ENCODE measurements around the gene UNC5A. TPM values are rescaled to one million over a fixed set of nuclear protein-coding genes. Genes with fewer than 3 reads are reported as not detected.

UNC5A gene
- polyA plus RNA-seq, 1 donor = 1.1 TPM

DNA sequence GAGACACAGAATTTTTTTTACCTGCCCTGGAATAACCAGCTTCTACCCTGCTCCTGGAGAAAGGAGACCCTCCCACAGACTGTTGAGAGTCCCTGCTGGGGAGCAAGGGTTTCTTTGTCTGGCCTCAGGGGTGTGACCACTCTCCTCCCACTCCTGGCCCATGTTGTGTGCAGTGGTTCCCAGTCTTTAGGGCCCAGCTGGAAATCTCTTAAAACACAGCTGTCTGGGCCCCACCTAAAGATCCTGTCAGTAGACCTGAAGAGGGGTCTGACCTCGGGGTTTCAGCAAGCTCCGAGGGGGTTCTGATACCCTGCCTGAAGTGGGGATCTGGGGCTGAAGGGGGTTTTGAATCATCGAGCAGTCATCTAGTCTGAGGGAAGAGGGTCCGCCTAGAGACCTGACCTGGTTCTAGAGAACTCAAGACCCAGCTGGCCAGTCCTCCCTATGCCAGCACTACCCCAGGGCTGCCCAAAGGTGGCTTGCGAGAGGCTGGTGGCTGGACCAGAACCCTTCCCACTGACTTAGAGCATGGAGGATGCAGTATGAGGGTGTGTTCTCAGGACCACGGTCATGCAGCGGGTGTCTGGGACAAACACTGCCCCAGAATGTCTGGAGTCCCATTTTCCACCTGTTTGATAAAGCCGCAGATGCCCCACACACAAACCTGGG lies 8.1 kb upstream of the UNC5A start:
- DNase-seq = no peak

DNA sequence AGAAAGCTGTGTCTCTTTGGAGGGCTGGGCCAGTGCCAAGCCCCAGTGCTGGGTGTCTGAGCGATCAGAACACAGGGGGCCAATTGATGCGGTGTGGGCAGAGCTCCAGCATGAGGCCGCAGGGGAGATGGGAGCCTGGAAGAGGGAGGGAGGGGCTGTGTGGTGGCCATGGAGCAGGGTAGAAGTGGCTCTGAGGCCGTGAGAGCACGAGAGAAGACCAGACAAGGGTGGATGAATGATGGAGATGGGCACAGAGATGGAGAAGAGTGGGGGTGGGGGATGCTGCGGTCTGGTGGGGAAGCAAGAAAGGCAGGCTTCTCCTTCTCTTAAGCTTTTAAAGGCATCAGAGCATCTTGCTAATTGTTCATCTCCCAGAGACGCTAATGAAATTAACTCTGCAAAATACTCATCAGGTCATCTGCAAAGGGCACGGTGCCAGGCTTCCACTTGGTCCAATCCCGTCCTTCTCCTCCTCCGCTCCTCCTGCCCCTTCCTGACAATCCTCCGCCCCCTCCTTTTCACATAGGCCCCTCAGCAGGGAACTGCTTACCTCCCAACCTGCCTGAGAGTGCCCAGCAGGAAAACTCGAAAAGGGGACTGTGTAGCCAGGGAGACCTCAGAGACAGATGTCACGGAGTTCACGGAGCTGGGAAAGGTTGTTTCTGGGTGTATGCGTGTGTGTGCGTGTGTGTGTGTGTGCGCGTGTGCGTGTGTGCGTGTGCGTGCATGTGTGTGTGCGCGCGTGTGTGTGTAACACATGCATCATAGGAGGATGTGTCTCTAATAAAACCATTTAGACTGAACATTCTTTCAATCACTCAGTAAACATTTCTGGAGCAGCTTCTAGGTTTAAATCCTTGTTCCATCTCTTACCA lies 7.1 kb upstream of the UNC5A start:
- no peak for DNase-seq

DNA sequence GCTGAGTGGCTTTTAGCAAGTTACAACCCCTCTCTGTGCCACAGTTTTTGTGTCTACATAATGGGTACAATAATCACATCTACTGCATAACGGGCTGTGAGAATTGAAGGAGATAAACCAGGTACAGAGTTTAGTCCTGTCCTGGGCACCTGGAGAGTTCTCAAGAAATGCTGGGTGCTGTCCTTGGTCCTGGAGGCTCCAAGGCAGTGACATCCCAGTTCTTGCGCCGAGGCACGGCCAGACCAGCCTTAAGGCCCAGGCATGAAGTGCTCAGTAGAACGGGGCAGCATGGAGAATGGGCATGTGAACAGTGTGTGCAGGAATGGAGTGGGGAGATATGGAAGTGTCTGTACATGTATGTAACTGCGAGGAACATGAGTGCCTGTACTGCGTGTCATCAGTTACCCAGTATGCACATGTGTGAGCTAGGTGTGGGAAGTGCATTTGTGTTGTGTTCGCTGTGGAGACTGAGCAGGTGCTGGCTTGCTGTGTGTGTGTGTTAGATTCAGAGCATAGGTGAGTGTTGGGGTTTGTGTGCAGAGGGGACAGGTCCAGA lies 6.3 kb upstream of the UNC5A start:
- DNase-seq = no peak

DNA sequence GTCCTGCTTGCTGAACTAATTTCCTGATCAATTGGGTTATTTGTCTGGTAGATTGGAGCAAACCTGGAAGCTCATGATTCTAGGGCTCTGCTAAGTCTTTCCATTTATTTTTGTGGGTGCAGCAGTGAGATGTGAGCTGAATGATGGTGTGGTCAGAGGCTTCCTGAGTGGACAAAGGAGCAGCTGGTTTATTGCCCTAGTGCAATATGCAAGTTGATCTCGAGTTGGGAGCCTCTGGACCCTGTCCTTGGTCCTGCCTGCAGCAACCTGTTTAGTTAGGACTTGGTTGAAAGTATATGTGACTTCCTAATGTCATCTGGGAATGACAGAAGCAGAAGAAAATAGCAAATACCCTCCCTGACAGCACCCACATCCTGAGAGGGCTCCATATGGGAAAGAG lies 4.2 kb upstream of the UNC5A start:
- no peak for DNase-seq

DNA sequence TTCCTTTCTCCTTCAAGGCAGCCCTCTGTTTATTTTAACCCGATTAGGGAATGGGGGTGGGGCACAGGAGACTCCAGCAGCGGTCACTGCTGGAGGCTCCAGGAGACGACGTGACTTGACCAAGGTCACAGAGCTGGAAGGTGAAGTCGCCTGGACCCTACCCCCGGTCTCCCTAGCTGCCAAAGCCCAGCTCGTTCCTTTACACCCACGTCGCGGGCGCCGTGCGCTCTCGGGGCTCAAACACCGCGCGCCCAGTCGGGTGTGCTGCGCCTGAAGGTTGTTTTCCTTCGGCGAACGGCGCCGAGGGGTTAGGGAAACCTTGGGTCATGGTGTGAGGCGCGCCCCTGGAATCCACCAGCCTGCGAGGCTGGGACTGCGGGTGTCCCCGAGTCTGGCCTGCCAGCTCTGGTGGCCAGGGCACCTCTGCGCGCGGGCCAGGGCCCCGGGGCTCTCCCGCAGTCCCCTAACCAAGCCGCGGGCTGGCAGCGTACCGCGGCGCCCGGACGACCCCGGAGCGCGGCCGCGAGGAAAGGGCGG lies 747 bp upstream of the UNC5A start:
- DNase-seq = no peak

DNA sequence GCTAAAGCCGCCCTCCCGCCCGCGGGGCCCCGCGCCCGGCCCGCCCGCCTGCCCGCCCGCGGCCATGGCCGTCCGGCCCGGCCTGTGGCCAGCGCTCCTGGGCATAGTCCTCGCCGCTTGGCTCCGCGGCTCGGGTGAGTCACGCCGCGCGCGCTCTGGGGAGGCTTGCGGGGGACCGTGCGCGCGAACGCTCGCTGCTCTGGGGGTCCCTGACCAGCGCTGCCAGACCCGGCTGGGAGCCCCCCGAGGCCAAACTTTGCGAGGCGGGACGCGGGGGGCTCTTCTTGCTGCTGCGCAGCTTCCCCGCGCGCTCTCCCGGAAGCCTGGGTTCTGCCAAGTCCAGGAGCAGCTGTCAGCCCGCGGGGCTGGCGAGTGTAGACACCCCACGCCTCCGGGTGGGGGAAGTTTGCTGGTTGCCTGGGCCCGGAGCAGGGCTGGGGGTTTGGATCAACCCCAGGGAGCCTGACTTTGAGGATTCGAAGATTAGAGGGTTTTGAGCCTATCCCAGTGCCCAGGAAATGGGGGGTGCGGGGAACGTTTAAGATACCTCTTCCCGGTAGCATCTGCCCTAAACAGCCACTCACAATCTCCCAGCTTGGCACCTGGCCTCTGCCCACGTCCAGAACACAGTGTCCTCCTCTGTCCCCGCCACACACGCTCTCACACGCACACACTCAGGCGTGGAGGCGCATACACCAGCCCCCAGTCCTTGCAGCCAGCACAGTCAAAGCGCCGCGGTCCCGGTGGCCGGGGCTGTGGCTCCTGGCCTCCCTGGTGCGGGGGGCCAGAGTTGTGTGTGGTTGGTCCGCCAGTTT lies 535 bp downstream of the UNC5A start:
- no peak for DNase-seq

DNA sequence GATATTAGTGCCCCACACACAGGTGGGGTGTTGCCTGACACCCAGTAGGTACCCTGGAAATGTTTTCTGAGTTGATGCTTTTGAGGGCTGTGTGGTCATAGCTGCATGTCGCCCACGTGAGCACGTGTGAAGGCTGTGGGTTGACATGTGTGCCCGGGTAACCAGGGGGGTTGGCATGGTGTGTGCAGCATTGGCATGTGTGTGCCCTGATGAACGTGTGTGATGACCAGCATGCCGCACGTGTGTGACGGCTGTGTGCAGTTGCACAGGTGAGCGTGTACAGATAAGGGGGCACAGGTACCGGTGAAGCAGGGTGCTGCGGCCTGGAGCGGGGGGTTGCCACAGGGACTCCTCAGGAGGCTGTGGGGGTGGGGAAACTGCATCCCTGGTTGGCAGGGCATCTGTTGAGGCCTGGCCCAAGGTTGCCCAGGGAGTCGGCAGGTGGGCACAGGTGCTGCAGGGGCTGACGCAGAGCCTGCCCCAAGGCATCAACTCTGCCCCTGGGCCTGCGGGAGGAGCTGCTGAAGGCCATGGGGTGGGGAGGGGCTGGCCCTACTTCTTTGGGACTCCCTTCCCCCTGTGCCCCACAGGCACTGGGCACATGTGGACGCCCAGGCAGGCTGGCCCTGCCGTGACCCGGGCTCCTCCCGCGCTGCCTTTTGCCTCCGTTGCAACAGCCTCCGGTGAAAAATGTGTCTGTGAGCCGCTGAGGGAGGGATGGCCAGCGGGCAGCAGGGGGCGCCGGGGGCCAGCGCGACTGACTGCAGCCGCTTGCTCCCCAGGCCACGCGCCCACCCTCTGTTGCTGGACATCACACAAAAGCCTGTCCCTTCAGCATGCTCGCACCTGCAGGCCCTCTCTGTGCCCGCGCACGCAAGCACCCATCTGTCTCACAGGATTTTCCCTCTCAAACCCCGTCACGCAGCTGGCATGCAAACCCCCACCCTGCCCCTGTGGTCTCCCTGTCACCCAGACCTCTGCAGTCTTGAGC lies 2.2 kb downstream of the UNC5A start:
- DNase-seq = no peak

DNA sequence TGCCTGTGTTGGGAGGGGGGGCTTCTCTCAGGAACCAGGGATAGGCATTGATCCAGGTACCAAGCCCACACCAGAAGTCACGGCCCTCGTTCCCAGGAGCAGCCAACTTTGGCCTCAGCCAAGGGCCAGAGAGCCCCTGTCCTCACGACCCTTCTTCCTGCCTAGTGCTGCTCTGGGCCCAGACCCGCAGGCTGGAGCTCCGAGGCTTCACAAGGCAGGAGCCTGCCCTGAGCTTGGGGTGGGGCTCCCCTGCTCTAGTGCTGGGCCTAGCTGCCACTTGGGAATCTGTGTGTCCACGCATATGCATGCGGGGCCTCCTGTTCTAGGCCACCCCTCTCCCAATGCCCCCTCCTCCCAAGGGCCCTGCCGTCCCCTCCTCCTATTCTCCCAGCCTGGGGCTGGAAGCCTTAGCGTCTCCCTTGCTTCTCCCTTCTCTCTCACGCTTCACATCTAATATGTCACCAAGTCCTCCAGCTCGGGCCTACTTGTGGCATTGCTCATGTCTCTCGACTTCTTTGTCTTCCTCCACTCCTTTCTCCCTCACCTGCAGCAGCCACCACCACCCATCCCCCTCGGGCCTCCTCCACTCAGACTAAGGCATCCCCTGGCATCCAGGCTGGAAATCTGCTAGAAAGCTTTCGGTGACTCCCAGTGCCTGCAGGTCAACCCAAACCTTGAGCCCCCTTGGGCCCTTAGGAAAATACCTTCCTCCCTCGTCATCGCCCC lies 3.4 kb downstream of the UNC5A start:
- DNase-seq = no peak

DNA sequence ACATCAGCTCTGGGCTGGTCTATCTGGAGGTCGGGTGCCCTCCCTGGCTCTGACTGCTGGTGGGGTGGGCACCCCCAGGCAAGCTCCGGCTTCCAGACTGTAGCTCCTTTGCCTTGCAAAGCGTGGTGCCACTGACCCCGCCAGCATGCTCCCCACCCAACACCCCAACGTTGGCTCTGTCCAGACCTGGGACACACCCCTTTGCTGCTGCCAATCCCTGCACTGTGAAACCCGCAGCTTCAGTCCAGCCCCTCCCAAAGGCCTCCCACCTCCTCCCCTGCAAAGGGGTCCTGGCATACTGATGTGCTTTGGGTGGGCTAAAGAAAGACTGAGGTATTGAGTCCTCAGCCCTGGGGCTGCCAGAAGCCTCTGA lies 3.9 kb downstream of the UNC5A start:
- DNase-seq = no peak

DNA sequence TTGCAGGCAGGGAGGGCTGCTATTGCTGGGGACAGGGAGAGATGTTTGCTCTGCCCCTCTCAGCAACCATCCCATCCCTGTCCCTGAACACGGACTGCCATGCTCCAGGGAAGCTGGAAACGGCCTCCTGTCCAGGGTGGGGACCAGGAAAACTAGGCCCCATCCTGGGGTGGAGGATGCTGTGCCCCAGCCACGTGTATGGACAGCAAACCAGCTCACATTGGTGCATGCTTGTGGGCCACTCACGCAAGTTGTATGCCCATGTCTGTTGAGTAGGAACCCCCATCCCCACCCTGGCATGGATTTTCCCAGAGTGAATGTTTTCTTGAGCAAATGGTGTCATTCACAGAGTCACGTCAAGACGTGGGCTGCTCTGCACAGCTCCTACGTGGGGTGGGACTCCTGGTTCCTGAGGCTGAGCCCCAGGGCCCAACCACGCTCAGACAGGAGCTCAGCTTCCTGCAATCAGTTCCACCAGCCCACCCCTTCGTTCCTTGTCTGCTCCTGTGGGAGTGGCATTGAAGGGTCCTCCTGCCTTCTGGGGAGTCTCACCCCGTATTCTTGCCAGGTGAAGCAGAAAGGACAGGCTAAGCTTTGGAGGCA lies 4.6 kb downstream of the UNC5A start:
- no peak for DNase-seq

DNA sequence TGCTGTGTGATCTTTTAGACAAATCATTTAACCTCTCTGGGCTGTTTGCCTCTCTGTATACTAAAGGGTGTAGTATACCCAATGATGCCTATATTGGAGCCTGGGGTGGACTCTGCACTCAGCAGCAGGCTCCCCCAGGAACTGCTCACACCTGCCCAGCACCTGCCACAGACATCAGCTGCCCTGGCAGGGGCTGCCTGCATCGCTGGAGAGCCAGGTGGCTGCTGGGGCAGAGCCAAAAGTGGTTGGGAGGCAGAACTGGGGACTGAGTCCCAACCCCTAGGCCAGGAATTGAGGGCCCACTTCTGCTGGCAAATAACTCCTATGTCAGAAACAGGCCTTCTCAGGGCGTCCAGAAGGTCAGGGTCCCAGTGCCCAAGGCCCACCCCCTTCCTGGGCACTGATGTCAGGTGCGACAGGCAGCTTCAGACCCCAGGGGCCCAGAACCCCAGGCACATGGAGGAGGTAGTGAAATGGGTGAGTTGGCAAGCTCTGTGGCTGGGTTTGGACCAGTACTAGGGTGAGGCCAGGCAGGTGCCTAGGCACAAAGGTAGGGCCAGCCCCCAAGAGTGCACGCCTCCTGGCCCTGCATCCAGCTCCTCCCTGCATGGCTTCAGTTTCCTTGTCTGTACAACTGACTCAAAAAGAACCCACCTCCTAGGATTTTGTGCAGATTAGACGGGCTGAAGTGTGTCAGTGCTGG lies 5.8 kb downstream of the UNC5A start:
- DNase-seq = no peak

DNA sequence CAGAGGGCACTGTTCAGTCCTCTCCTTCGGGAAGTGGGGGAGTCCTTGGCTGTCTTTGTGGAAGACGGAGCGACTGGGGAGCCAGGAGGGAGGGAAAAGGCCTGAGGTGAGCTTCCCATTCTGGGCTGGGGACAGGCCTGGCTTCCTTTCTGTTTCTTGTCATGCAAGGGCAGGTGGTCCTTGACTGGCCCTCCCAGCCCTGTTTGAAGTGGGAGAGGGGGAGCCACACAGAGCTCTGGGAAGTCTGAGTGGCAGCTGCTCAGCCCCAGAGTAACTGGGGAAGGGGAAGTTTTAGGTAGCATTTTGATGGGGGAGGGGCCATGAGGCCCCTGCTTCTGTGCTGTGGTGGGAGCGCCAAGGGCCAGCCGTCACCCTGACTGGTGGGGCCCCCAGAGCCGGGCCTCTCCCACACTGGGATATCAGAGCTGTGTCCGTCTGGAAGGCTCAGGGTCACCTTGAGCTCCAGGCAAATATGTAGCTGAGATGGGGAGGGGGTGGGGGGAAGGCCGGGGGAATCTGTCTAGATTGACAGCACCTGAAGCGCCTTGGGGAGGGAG lies 6.5 kb downstream of the UNC5A start:
- no peak for DNase-seq

DNA sequence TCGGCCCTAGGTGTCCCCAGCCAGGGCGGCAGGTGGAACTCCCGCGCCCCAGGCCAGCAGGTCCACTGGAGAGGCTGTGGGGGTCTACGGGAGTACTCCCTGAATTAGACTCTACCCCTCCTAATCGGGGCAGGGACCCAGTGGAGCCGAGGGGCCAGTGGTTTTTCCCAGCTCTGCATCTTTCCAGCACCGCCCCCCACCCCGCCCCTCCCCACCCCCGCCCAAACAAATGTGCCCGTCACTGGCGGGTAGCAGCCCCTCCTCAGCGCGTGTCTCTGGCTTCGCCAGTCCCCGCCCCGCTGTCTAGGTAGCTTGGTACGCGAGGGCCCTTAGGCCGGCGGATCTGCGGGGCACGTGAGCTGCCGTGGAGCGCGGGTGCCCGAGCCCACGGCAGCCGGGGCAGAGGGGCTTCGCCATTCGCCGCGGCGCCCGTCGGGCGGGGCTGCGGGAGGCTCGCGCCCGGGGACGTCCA lies 7.0 kb downstream of the UNC5A start:
- no peak for DNase-seq

DNA sequence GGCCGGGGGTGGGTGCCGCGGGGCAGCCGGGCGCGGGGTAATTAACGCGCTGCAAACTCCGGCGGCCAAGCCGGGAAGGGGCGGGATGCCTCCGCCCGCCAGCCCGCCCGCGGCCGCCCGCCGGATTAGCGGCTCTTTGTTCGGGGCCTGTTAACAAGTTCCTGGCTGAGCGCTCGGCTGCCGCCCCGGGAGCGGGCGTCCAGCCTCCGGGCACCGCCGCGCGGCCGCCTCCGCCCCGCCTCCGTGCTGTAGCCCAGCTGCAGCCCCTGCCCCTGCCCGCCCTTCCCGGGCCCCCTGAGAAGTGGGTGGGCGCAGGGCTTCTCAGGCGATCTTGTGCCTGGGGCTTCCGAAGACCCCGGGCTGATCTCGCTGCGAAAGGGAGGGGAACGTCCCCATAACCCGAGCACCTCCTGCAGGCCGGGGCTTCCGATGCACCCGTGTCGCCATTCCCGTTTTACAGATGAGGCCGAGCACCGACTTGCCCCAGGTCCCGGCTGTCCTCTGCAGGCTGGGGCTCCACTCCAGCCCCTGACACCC lies 7.5 kb downstream of the UNC5A start:
- DNase-seq = no peak

DNA sequence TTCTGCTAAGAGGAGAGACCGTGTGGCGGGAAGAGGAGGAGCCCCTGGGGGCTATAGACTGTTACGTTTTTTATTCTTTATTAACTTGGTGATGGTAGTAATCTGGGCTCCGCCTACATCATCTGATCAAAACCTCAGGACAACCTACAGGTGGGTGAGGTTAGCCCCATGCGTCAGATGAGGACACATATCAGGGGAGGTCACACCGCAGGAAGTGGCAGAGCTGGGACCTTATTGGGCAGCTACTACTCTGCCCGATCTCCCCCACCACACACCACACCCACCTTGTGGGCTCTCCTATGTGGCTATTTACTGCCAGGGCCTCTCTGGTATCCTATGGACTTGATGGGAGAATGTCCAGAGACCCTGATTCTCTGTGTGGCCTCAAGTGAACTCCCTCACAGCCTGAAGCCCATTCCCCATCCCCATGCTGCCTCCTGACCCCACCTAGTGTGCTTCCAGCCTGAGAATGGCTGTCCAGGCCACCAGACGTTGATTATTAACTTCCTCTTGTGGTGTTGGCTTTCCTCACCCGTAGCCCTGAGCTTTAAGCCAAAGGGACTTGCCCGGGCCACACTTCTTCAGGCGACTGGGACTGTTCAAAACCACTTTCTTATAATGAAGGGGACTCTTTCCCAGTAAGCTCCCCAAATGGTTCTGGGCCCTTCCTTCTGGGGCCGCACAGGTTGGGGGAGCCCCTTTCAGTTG lies 8.2 kb downstream of the UNC5A start:
- DNase-seq = no peak

DNA sequence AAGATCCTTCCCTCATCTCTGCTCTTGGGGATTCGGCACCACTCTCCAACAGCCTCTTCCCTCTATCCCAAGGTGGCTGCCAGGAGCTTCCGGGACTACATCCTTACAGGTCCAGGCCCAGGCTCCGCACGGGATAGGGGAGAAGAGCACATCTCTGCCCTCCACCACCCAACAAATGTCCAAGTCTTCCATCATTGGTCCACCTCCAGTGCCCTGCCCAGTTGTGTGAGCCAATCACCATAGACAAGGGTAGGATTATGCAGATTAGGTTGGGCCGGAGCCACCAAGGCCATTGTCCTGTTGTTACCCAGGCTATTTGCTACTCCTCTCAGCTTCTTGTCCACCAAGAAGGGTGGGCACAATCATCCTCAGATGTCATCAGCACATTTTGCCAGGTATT lies 9.1 kb downstream of the UNC5A start:
- no peak for DNase-seq

DNA sequence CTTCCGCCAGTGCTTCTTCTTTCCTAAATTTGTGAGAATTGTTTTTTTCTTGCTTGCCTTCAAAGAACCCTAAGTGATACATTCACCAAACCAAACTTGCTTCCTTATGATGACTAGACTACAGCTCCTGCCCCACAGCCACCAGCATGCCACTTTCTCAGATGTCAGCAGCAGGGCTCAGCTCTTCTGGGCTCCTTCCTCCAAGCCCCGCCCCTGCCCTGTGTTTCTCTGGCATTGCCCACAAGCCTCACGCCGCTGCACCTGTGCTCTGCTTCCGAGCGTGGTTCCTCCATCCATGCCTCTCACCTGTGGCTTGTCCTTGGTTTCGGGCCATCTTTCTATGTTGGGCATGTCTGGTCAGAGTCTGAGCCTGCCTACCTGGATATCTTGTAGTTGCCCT lies 10.6 kb downstream of the UNC5A start:
- DNase-seq = no peak

DNA sequence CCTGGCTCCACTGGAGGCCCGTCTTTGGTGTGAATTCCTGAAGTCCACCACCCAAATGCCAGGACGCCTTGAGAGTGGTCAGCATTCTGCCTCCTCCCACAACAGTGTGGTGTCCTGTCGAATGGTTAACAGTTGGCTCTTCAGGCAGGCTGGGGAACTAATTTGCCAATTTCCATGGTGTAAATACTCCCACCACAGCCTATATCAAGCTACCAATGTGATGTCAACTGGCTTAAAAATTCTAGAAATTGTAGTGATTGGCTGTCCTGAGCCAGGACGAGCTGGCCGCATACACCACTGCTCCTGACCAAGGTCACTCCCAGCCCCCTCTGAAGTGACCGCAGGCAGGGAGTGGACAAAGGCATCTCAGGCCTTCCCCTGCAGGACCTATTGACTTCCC lies 11.1 kb downstream of the UNC5A start:
- no peak for DNase-seq

Measured in hindlimb muscle (tissue), 1 donor.